HG02870 (cell line): ENCODE measurements around the gene TMTC3.
A peak's percentile ranks its signal among the peaks of the same experiment; 100 is the strongest.
"Not testable (repeated sequence)": the region's sequence is repeated elsewhere in the genome, so short reads cannot be mapped to it uniquely, and the experiment has no call there.

Experiments
- ATAC-seq: cut with Tn5 transposase; IDR thresholded peaks from one replicate; pipeline ENCODE4 v1.9.1; 2021; ENCODE audit warnings: mild to moderate bottlenecking, moderate library complexity; ENCODE audit not compliant: unreplicated experiment

TMTC3 gene

DNA sequence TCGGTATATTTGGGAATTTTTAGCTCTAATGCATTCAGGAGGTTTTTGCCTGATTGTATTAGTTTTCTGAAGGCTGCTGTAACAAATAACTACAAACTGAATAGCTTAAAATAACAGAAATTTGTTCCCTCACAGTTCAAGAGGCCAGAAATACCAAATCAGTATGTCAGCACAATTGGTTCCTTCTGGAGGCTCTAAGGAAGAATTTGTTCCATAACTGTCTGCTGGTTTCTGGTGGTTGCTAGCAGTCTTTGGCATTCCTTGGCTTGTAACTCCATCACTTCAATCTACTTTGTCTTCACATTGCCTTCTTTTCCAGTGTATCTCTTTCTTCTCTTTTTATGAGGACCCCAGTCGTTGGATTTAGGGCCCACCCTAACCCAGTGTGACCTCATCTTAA is 21.3 kb downstream of the TMTC3 start:
- ATAC-seq, result no peak

DNA sequence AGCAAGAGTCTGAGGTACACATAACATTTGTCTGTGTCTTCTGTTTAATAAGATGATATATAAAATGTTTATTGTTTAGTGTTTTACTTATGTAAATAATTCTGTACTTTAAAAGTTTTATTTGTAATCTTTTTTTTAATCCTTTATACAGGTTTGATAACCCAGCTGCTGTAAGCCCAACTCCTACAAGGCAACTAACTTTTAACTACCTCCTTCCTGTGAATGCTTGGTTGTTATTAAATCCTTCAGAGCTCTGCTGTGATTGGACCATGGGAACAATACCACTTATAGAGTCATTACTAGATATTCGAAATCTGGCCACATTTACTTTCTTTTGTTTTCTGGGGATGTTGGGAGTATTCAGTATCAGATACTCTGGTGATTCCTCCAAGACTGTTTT is 24.1 kb downstream of the TMTC3 start:
- ATAC-seq, result no peak

DNA sequence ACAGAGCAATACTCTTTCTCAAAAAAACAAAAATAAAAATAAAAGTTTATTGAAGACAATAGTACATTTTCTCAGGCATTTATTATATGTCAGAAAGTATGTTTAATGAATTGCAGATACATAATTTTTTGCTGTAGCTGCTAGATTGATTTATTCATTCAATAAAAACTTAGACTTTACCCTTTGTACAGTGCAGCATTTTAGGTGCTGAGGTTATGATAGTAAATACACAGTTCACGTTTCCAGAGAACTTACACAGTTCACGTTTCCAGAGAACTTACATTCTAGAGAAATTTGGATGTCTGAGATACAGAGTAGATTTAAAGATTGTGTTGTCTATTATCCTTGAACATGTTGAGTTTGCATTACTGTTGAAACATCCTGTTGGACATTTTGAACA is 25.3 kb downstream of the TMTC3 start:
- no peak for ATAC-seq

DNA sequence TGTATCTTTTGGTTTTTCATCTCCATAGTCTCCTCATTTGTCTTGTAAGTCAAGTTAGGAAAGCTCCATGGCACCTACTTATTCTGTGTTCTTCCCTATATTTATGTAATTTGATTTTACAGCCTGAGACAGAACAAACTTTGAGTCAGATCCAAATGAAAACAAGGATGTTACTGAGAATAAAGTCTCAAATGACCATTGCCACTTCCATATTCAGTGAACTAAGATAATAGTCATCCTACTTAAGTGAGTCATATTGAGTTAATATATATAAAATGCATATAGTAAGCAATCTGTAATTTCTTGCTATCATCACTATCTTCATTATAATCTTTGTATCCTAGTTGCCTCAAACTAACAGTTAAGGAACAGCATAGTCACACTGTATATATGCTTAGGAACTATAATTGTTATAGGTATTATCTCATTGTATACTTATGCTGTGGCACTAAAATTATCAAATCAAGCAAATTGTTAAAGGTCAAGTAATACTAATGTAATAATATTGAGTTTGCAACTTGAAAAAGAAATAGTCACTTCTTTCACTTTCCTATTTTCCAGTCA is 30.8 kb downstream of the TMTC3 start:
- no peak for ATAC-seq

DNA sequence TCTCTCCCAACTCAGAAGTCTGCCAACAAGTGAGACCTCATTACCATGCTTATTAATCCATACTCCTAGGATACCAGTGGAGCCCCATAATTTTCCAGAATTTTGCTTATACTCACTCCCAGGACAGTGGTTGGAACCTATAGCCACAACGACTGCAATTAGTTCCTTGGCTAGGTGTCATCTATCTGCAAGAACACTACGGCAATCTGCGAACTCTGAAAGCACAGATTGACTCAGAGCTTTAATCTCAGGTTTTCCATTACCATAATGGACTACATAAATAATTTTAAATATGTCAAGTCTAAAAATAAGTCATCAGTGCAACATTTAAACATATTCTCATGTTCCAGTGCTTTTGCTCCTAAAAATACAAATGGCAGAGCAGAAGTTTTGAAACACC is 33.4 kb downstream of the TMTC3 start:
- no peak for ATAC-seq

DNA sequence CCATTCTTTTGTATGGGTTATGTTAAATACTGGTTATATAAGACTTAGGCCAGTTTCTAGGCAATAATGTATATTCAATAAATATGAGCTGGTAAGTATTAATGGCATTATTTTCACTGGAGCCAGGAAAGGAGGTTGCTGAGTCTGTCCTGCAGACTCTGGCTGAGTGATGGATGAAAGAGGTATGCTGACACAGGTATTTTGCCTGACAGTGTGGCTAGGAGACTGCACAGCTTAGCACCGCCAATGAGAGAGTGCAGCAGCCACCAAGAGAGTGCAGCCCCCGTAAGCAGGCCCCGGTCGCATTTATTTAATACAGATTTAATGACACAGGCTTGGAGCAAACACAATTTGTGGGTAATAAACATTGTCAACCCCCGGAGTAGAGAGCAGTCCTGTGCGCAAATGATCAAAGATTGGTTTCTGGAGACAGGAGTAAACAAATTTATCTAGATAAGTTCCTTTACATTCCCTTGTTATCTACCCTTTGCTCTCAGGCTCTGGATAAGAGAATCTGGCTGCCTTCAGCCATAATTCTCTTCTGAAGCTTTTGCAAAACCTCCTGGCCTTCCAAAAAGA is 37.4 kb downstream of the TMTC3 start:
- no peak for ATAC-seq

DNA sequence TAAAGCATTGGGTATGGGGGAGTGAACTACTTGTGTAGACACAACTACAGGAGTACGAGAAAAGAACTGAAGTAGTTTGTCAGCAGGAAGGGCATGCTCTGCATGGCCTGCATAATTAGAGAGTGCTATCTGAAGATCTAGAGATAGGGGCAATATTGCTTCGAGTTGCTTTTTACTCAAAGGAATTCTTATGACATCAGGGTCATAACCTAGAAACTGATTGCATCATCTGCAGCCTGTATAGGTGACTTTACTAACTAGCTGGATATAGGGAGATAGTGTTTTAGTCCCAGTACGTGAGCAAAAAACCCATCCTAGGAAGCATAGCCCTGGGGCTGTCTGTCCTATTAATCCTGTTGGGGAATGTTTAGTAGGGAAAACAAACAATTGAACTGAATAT is 39.8 kb downstream of the TMTC3 start:
- no peak for ATAC-seq

DNA sequence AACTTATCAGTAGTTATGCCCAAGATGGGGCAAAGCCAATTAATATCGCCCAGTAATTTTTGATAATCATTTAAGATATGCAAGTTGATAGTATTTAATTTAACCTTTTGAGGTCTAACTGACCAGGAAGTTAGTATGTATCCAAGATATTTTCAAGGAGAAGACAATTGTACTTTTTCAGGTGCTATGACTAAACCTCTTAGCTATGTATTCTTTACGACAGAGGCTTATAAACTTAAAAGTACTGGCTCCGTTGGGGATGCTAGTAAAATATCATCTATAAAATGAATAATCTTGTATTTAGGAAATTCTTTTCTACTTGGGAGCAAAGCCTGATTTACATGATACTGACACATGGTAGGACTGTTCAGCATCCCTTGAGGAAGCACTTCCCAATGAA is 40.3 kb downstream of the TMTC3 start:
- no peak for ATAC-seq

DNA sequence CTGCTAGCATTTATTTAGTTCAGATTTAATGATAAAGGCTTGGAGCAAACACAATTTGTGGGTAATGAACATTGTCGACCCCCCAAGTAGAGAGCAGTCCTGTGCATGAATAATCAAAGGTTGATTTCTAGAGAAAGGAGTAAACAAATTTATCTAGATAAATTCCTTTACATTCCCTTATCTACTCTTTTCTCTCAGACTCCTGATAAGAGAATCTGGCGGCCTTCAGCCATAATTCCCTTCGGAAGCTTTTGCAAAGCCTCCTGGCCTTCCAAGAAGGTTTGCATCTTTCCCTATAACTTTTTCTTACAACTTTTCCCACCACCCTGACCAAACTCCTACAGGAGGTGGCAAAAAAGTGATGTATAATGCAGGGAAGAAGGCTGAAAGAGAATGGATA is 42.1 kb downstream of the TMTC3 start:
- no peak for ATAC-seq

DNA sequence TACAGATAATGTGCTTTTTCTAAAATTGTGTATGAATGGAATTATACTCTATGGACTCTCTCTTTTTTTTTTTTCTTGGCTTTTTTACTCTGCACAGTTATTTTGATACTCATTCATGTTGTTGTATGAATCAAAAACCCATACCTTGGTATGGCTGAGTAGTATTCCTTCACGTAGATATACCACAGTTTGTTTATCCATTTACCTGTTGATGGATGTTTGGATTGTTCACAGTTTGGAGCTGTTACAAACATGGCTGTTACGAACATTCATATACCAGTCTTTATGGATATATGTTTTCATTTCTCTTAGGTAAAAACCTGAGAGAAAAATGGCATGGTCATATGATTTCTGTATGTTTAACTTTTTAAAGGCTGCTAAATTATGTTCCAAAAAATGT is 43.2 kb downstream of the TMTC3 start:
- ATAC-seq, result no peak

DNA sequence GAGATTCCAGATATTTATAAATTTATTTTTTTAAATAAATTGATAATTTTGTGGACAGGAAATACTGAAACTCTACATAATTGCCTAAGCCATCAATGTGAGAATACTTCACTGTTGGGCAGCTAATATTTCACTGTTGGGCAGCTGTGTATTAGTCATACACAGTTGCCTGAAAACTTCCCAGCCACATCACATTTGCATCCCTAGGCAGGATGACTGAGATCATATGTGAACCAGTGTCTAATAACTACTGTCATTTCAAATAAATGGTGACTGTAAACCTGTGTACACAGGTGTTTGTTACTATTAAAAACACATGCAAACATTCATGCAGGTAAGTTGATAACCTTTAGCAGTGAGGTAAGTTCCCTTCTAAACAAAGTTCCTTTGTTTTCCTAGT is 43.9 kb downstream of the TMTC3 start:
- peak; percentile 88 for ATAC-seq

DNA sequence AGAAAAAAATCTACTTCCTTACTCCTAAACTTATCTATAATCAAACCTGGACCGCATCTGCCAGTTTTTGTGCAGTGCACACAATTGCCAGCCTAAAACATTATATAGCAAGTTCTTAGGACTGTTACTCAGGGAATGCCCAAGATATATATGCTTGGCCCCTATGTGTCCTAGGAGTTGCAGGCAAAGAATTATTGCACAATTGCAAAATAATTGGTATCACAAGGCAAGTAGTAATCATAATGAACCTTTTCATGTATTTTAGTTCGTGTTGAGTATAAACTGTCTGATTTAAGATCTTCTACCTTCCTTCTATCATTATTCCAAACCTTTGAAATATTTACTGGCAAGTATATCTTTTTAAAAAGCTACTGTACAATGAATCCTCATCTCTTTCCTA is 45.5 kb downstream of the TMTC3 start:
- ATAC-seq, result no peak

DNA sequence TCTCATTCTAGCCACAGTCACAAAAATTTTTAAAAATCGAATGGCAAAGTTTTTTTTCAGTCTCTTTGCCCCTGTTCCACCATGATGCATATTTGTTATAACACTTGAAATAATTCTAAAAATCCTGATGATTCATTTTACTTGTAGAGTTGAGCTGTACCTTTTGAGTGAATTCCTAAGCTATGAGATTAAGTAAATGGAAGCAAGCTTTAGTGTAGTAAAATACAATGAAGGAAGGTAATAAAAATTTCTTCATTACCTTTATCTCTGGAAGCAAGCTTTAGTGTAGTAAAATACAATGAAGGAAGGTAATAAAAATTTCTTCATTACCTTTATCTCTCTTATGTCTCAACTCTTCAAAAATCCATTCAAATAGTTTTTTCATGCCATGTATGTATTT is 46.1 kb downstream of the TMTC3 start:
- ATAC-seq, result no peak

DNA sequence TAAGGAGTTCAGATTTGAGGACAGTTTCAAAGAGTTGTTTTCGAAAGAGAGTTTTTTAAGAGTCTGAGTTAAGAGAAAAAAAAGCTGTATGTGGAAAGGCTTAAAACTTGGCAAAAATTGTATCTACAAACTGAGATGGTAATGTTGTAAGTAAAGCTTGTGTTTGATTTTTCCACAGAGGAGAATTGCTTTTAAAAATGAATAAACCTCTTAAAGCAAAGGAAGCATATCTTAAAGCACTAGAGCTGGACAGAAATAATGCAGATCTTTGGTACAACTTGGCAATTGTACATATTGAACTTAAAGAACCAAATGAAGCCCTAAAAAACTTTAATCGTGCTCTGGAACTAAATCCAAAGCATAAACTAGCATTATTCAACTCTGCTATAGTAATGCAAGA is 50.3 kb downstream of the TMTC3 start:
- no peak for ATAC-seq

DNA sequence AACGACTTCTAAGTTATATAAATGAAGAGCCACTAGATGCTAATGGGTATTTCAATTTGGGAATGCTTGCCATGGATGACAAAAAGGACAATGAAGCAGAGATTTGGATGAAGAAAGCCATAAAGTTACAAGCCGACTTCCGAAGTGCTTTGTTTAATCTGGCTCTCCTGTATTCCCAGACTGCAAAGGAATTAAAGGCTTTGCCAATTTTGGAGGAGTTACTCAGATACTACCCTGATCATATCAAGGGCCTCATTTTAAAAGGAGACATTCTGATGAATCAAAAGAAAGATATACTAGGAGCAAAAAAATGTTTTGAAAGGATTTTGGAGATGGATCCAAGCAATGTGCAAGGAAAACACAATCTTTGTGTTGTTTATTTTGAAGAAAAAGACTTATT is 52.8 kb downstream of the TMTC3 start:
- ATAC-seq, result no peak

DNA sequence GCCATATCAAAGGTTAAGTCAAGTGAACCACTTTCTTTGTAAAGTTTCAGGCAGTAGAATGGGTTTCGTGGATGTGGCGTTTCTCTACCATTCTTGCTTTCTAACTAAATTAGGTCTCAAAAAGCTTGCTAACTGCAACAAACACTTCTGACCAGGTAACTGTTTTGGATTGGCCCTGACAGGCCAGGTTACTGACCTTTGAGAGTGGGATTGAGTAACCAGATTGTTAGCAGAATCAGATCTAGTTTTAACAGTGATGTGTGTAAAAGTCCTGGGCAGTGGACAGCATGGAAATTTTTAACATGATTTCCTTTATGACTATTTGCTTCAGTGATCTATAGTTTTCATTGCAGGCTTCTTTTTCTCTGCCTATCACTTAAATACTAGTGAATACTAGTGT is 57.9 kb downstream of the TMTC3 start:
- no peak for ATAC-seq

DNA sequence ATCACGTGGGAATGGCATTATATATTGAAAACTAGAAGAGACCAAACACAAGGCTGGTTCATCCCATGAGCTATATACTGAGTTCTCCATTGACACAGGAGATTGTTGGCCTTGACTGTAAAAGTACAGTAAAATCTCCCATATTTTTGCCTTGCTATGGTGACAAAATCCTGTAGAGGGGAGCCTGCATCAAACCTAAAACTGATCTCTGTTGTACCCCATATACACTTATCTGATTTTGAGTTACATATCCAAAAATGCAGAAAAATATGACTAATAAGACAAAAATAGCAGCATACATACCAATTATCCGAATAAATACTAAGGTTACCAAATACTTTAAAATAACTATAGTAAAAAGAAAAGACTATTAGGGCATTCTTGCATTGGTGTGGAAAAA is 60.4 kb downstream of the TMTC3 start:
- no peak for ATAC-seq

DNA sequence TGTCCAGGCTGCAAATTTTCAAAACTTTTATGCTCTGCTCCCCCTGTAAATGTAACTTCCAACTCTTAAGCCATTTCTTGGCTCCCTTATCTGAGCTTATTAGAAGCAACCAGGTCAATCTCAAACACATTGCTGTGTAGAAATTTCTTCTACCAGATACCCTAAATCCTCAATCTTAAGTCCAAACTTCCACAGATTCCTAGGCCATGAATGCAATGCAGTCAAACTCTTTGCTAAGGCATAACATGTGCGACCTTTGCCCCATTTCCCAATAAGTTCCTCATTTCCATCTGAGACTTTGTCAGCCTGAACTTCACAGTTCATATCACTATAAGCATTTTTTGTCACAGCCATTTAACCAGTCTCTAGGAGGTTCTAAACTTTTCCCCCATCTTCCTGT is 64.5 kb downstream of the TMTC3 start:
- no peak for ATAC-seq

DNA sequence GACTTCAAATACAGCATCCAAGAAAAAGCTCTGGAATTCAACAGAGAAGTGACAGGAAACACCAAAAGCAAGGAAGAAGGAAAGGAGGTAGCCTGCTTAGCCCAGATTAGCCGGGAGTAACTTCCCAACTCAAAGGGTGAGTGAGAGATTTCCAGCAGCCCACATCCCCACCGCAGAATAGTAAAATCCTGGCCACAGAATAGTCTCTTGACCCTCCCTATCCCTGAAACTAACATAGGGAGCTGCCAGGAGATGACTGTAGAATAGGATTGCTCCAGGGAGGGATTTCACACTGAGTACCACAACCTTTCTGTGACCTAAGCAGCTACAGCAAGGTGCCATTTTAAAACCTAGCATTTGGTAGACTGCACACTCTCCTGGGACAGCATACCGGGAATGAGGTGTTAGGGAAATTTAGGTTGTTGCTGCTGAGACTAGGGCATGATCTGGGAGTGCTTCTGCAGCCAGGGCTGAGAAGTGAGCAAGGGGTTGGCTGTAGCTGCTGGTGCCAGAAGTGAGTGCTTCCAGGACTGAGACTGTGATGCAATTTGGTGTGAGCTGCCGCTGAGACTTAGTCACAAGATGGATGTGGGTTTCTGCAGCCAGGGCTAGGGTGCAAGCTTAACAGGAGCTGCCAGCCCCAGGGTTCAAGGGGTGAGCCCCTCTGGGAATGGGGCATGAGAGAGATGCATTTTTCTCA is 66.0 kb downstream of the TMTC3 start:
- ATAC-seq, result no peak

DNA sequence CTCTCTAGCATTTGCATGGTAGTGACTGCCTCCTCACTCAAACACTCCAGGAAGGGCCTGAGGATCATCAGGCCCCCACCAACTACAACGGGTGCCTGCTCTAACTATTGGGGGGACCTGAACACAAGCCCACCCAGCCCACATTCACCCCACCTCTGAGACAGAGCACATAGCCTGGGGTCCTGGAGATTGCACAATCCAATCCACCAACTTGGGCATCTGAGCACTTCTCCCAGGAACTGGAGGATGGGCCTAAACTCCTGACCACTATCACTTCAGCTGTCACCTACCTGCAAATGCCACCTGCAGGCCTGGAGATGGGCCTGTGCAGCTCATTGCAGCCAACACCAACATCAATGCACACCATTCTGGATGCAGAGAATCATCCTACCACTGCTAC is 66.6 kb downstream of the TMTC3 start:
- no peak for ATAC-seq

DNA sequence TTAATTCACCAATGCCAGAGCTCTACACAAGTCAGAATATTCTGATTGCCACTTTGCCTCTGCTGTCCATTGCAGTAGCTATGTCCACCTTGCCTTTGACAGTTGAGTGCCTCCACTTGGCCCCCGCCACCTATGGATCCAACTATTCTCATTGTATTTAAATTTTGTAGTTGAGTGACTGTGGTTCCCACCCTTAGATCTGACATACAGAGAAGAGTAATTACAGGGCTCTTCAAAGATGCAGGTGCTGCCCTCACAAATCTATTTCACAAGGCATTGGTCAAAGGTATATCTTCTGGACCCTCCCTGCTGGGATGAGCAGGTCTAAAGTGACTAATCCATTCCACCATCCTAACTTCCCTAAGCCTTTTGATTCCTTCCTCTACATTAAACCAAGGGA is 68.2 kb downstream of the TMTC3 start:
- ATAC-seq, result not testable (repeated sequence)

DNA sequence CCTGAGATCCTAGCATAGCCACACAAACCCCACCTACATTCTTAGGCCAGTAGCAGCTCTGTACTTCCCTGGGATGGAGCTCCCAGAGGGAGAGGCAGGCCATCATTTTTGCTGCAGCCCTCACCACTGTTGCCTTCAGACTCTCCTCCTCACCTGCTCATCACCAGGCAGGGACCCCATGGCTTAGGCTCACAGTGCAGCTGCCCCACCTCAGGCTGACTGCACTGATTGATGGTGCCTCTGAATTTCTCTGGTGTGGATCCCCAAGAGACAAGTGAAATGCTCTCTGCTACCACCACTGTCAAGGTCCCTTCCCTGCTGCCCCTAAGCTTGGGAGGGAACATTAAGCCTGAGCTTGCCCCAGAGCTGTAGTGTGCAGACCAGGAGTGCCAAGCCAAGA is 76.2 kb downstream of the TMTC3 start:
- no peak for ATAC-seq

DNA sequence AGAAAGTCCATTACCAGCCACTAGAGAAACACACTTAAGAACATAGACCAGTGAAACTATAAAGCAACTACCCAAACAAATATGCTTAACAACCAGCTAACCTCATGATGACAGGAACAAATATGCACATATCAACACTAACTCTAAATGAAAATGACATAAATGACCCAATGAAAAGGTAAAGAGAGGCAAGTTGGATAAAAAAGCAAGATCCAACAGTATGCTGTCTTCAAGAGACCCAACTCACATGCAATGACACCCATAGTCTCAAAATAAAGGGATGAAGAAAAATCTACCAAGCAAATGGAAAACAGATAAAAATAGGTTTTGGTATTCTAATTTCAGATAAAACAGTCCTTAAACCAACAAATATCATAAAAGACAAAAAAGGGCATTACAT is 77.8 kb downstream of the TMTC3 start:
- no peak for ATAC-seq
